Neural cell (in vitro differentiated cells): ENCODE data around the gene URB1.

Source experiments
- CTCF ChIP-seq: fragments of 450-650 bp; IDR thresholded peaks from 2 replicates; pipeline ENCODE4 v1.5.1; 2014; ENCODE audit warnings: antibody characterized with exemption, mild to moderate bottlenecking, moderate library complexity; ENCODE audit not compliant: poor library complexity, severe bottlenecking
- EP300 ChIP-seq: fragments of 450-650 bp; conservative IDR thresholded peaks from 2 replicates; pipeline ENCODE4 v1.6.1; 2014; ENCODE audit warnings: antibody characterized with exemption, mild to moderate bottlenecking, moderate library complexity; ENCODE audit not compliant: poor library complexity, severe bottlenecking
- POLR2AphosphoS5 ChIP-seq: IDR thresholded peaks from 2 replicates; pipeline ENCODE4 v1.6.1; 2012
- REST ChIP-seq: IDR thresholded peaks from 2 replicates; pipeline ENCODE4 v1.6.1; 2012; ENCODE audit warnings: borderline replicate concordance

- TF ChIP-seq EP300 (no peak), REST (no peak), CTCF (no peak), POLR2AphosphoS5 (no peak)
Observed at GRCh38 chr21:32320726-32321125, 72.1 kb downstream of the URB1 start.
